Cardiac muscle cell (in vitro differentiated cells and primary cell): ENCODE data around the gene CHCHD3. TPM values are rescaled to one million over a fixed set of nuclear protein-coding genes. Genes with fewer than 3 reads are reported as not detected.

Experiments used
- DNase-seq, 2 donors: peaks; one replicate each; pipeline versions ENCODE4 v3.0.0 to v3.0.0-alpha.2; 2010 to 2017; ENCODE audit warnings: low read depth in 1 of 2, low spot score in 1 of 2
- H3K27ac ChIP-seq: fragments of 200-600 bp; sonication (generic); 2 replicates; pipeline ENCODE4 v1.5.1; 2016
- H3K27me3 ChIP-seq: fragments of 200-600 bp; sonication (generic); 2 replicates; pipeline ENCODE4 v1.6.0; 2016; ENCODE audit warnings: control low read depth
- H3K36me3 ChIP-seq: fragments of 200-600 bp; sonication (generic); 2 replicates; pipeline ENCODE4 v1.5.1; 2016; ENCODE audit warnings: control low read depth
- H3K4me1 ChIP-seq: fragments of 200-600 bp; sonication (generic); 2 replicates; pipeline ENCODE4 v1.8.1; 2017; ENCODE audit warnings: low read depth, mild to moderate bottlenecking, mixed run types
- H3K4me3 ChIP-seq: fragments of 200-600 bp; sonication (generic); 2 replicates; pipeline ENCODE4 v1.5.1; 2016; ENCODE audit warnings: mild to moderate bottlenecking
- H3K9me3 ChIP-seq: fragments of 200-600 bp; sonication (generic); 2 replicates; pipeline ENCODE4 v1.5.1; 2017; ENCODE audit warnings: low read depth, mild to moderate bottlenecking, control low read depth
- polyA plus RNA-seq: library from polyadenylated mRNA; unstranded; fragments of >200 nt; fragmentation: Nextera tagmentation; extraction: Ambion mirVana; gene quantifications from 2 replicates; pipeline ENCODE4 v1.2.1, GENCODE V29; 2016
- total RNA-seq: library from RNA; depleted of rRNA; stranded (reverse); fragments of >200 nt; gene quantifications from 2 replicates; pipeline ENCODE4 v1.2.3, GENCODE V29; 2016
- TF ChIP-seq, protein P1 (sequence below): IDR thresholded peaks from 2 replicates; pipeline ENCODE4 v1.5.1; 2012; ENCODE audit warnings: low read depth, mild to moderate bottlenecking, low read length

Gene CHCHD3
- total and polyA plus RNA-seq, 2 experiments from 2014 or later: 95.1 to 127 TPM

DNA sequence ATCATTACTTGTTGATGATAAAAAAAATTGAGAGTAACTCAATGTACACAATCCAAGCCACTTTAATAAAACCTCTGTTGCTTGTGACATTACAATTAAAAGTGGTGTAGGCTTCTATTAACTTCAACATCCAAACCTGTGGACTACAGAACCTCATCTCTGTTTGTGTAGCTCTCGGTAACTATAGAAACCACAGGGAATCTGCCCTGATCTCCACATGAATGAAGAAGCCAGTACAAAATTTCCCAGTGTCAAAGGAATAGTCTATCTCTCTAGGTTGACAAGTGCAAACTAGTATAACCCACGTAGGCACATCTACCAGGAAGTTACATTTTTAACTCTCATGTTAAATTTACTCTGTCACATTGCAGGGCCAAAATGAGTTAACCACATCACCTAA, 204.3 kb downstream of the CHCHD3 start:
- no peaks in the 10 kb centered on the region for H3K4me1 ChIP-seq
- no peak overlapping the region for H3K4me3 ChIP-seq
- TF ChIP-seq, protein P1, sequence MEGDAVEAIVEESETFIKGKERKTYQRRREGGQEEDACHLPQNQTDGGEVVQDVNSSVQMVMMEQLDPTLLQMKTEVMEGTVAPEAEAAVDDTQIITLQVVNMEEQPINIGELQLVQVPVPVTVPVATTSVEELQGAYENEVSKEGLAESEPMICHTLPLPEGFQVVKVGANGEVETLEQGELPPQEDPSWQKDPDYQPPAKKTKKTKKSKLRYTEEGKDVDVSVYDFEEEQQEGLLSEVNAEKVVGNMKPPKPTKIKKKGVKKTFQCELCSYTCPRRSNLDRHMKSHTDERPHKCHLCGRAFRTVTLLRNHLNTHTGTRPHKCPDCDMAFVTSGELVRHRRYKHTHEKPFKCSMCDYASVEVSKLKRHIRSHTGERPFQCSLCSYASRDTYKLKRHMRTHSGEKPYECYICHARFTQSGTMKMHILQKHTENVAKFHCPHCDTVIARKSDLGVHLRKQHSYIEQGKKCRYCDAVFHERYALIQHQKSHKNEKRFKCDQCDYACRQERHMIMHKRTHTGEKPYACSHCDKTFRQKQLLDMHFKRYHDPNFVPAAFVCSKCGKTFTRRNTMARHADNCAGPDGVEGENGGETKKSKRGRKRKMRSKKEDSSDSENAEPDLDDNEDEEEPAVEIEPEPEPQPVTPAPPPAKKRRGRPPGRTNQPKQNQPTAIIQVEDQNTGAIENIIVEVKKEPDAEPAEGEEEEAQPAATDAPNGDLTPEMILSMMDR: no peak
- H3K27me3 ChIP-seq: no peaks in the 10 kb centered on the region
- no peak overlapping the region for H3K27ac ChIP-seq
- H3K36me3 ChIP-seq: no peaks in the 10 kb centered on the region
- H3K9me3 ChIP-seq: no peaks in the 10 kb centered on the region
- DNase-seq: no peak

DNA sequence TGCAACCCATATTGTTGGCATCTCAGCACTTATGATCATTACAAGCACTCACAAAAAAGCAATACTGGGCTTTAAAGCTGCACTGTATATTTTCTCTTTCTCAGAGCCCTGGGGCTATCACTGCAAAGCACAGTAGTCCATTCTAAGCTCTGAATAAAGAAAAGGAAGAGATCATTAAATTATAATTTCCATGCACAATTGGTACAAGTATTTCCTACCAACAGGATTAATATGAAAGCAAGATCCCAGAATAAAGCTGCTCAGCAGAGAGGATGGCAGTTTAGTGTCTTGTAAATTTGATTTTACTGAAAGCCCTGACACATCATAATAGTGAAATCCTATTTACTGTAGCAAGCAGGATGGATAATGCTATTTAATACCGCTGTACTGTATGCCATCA, 205.3 kb downstream of the CHCHD3 start:
- no peak overlapping the region for H3K27ac ChIP-seq
- H3K36me3 ChIP-seq: no peaks in the 10 kb centered on the region
- no peak for DNase-seq
- H3K27me3 ChIP-seq: no peaks in the 10 kb centered on the region
- no peaks in the 10 kb centered on the region for H3K4me1 ChIP-seq
- H3K9me3 ChIP-seq: no peaks in the 10 kb centered on the region
- no peak overlapping the region for H3K4me3 ChIP-seq
- TF ChIP-seq, protein P1: no peak

DNA sequence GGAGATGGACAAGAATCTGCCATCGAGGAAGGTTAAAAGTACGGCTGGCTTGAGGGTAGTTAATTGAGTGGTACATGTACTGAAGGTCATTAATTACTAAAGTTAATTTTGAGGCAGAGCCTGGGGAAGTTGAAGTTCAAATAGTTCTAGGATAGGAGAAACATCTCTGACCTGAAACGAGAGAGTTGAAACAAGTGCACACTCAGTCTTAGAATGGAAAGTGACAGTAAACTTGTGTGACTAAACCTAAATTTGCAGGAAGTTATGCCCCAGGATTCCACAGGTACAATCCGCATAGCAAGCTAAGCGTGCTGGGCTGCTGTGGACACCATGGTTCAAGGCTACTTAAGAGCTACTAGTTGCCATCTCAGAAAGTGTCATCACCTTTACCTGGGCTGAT, 209.9 kb downstream of the CHCHD3 start:
- no peaks in the 10 kb centered on the region for H3K27me3 ChIP-seq
- H3K9me3 ChIP-seq: no peaks in the 10 kb centered on the region
- H3K4me3 ChIP-seq: no peak overlapping the region
- no peaks in the 10 kb centered on the region for H3K36me3 ChIP-seq
- H3K4me1 ChIP-seq: no peaks in the 10 kb centered on the region
- no peak for DNase-seq
- H3K27ac ChIP-seq: no peak overlapping the region
- TF ChIP-seq, protein P1: no peak

DNA sequence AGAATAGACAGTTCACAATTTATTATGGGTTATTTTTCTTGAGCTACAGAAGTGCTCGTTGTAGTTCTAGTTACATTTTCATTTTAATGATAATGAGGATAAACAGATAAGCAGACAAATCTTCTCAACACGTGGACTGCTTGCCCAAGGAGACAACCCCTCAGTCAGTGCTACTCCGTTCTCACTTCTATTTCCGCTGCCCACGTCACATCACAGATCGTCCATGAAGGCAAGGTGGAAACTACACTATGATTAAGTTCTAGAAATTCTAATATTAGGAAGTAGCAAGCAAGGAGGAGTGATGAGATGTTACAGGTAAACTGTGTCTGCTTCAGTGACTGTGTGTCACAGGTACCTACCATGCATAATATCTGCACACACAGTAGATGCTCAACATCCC, 210.5 kb downstream of the CHCHD3 start:
- Histone ChIP-seq H3K4me1 (peaks cover 2% of the 10 kb centered on the region), H3K9me3 (no peaks in the 10 kb centered on the region), H3K4me3 (no peak overlapping the region), H3K27ac (no peak overlapping the region), H3K36me3 (no peaks in the 10 kb centered on the region), H3K27me3 (no peaks in the 10 kb centered on the region)
- TF ChIP-seq, protein P1: no peak
- no peak for DNase-seq

DNA sequence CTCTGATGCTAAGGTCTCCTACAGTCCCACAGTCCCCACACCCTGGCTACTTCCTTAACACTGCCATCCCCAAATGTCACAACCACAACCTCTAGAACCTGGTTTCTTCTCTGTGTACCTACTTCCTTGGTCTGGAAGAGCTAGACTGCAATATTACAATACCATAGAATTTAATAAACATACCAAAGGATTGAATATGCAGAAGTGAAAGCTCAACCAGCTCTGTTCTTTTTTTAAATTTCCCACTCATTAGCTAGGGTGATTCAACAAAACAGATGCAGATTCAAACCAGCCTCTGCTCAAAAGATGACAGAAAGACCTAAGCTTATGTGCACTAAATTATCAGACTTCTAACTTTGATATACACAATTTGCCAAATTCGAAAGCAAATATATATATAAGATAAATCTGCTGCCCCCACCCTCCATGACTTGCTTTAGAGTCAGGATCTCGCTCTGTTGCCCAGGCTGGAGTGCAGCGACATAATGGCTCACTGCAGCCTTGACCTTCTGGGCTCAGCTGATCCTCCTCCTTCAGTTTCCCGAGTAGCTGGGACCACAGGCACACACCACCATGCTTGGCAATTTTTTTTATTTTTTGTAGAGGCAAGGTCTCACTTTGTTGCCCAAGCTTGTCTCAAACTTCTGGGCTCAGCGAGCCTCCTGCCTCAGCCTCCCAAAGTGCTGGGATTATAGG, 212.6 kb downstream of the CHCHD3 start:
- H3K27me3 ChIP-seq: no peaks in the 10 kb centered on the region
- no peaks in the 10 kb centered on the region for H3K9me3 ChIP-seq
- no peak for DNase-seq
- H3K4me3 ChIP-seq: no peak overlapping the region
- TF ChIP-seq, protein P1: no peak
- H3K36me3 ChIP-seq: no peaks in the 10 kb centered on the region
- H3K4me1 ChIP-seq: peaks cover 6% of the 10 kb centered on the region
- H3K27ac ChIP-seq: no peak overlapping the region
